Mononuclear cell (primary cell): ENCODE data around the gene EIF3K. TPM values are rescaled to one million over a fixed set of nuclear protein-coding genes. Genes with fewer than 3 reads are reported as not detected.
"Not testable (repeated sequence)": the region's sequence is repeated elsewhere in the genome, so short reads cannot be mapped to it uniquely, and the experiment has no call there.

Source experiments
- H3K27me3 ChIP-seq: 2 replicates; pipeline ENCODE4 v1.6.0; 2011; ENCODE audit warnings: low read length, control low read depth; ENCODE audit not compliant: insufficient read depth
- H3K4me1 ChIP-seq: 2 replicates; pipeline ENCODE4 v1.5.1; 2011; ENCODE audit warnings: mild to moderate bottlenecking, low read length, control low read depth; ENCODE audit not compliant: insufficient read depth
- H3K4me3 ChIP-seq: 2 replicates; pipeline ENCODE4 v1.5.1; 2011; ENCODE audit warnings: mild to moderate bottlenecking, low read length, moderate library complexity
- H3K9me3 ChIP-seq: 2 replicates; pipeline ENCODE4 v1.5.1; 2011; ENCODE audit warnings: low read depth, mild to moderate bottlenecking, control low read depth, low read length
- total RNA-seq: library from RNA; depleted of rRNA; stranded (reverse); fragments of >200 nt; gene quantifications from one replicate; pipeline ENCODE4 v1.2.3, GENCODE V29; 2012

EIF3K gene
- total RNA-seq, 1 donor, result 517 TPM

DNA sequence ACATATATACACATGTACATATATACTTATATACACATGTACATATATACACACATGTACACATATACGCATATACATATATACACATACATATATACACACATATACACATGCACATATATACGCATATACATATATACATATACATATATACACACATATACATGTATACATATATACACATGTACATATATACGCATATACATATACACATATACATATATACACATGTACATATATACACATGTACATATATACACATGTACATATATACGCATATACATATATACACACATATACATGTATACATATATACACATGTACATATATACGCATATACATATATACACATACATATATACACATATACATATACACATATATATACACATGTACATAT is 16.1 kb upstream of the EIF3K start:
- not testable (repeated sequence) for H3K4me1 ChIP-seq, H3K4me3 ChIP-seq, H3K27me3 ChIP-seq, H3K9me3 ChIP-seq

DNA sequence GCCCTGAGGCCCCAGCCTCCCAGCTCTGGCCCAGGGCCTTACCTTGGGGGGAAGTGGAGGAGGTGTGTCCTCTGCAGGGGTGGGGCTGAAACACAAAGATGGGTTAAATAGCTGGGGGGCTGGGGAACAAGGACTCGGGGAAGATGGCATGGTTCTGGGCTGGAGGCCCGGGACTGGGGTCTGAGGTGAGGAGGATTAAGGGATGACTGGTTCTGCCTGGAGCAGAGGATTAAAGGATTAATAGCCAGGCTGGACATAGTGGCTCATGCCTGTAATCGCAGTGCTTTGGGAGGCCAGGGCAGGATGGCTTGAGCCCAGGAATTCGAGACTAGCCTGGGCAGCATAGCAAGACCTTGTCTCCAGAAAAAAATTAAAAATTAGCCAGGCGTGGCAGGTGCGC is 12.9 kb upstream of the EIF3K start:
- no peaks in the 10 kb centered on the region for H3K27me3 ChIP-seq
- no peak overlapping the region for H3K4me3 ChIP-seq
- H3K4me1 ChIP-seq, result no peaks in the 10 kb centered on the region
- H3K9me3 ChIP-seq, result no peaks in the 10 kb centered on the region

DNA sequence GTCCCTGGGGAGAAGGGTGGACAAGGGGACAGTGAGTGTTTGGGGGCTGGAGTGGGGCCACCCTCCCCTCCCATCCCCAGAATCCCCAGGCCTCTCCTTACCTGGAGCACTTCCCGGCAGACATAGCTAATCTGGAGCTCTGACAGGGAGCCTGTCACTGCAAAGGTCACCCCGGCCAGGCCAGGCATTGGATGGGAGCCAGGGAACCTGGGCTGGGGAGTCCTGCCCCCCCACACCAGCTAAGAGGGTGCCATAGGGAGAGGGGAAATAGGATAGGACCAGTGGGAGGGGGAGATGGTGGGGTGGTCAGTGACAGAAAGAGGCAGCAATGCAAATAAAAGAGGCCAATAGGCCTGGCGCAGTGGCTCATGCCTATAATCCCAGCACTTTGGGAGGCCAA is 4.7 kb upstream of the EIF3K start:
- no peaks in the 10 kb centered on the region for H3K27me3 ChIP-seq
- peaks cover 34% of the 10 kb centered on the region for H3K4me1 ChIP-seq
- H3K9me3 ChIP-seq, result no peaks in the 10 kb centered on the region
- no peak overlapping the region for H3K4me3 ChIP-seq

DNA sequence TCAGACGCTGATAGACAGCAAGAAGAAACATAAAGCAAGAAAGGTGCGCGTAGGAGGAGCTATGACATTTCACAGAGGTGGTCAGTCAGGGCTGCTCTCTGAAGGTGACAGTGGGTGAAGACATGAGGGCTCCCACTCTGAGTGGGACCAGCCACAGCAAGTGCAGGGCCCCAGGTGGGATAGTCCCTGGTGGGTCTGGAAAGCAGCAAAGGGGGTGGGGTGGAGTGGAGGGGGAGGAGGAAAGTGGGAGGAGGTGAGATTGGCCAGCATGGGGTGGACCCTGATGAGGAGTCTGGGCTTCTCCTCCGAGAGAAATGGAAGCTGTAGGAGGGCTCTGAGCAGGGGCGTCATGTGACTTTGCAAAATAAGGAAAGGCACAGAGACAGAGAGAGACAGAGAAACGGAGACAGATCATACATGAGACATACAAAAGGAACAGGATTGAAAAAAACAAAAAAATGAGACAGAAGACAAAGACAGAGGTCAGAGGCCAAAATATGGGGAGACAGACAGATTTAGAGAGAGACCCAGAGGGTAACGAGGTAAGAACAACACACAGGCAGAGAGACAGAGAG is 3.9 kb upstream of the EIF3K start:
- Histone ChIP-seq H3K4me3 (no peak overlapping the region), H3K27me3 (no peaks in the 10 kb centered on the region), H3K4me1 (peaks cover 42% of the 10 kb centered on the region), H3K9me3 (no peaks in the 10 kb centered on the region)

DNA sequence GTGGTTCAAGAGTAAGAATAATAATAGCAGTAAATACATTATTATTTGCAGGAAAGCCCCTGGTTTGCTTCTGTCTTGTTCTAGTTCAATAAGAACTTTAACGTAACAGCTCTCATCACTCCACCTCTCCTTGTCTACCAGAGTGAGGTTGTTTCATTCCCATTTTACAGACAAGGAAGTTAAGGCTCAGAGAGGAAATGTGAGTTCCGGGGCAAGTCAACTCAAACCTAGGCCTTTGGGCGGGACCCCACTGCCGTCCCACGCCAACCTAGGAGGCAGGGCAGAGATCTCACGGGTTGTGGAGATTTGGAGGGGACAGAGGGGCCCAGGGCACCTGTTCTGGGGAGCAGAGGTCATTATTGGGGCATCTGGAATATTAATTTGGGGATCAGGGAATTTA is 2.7 kb upstream of the EIF3K start:
- H3K9me3 ChIP-seq, result no peaks in the 10 kb centered on the region
- no peaks in the 10 kb centered on the region for H3K27me3 ChIP-seq
- H3K4me3 ChIP-seq, result no peak overlapping the region
- H3K4me1 ChIP-seq, result peaks cover 44% of the 10 kb centered on the region

DNA sequence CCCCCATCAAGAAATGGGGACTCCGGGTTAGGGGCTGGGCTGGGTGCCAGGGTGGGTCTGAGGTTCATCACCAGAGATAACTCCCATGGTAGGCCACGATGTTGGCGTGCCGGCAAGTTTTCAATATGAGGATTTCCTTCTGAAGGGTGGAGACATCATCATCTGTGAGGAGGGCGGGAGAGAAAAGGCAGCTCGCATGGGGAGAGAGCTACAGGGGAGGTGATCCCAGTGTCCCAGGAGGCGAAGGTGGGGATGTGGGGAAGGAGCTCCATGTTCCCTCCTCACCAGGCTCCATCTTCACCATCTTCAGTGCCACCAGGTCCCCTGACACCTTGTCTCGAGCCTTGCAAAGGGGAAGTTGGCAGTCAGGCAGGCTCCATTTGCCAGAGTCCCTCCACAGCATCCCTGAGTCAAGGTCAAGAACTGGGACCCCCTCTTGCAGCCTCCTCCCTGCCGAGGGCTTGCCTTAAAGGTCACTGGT is 1.7 kb upstream of the EIF3K start:
- Histone ChIP-seq H3K4me3 (peak overlapping the region; percentile 73), H3K4me1 (peaks cover 44% of the 10 kb centered on the region), H3K9me3 (no peaks in the 10 kb centered on the region), H3K27me3 (no peaks in the 10 kb centered on the region)

DNA sequence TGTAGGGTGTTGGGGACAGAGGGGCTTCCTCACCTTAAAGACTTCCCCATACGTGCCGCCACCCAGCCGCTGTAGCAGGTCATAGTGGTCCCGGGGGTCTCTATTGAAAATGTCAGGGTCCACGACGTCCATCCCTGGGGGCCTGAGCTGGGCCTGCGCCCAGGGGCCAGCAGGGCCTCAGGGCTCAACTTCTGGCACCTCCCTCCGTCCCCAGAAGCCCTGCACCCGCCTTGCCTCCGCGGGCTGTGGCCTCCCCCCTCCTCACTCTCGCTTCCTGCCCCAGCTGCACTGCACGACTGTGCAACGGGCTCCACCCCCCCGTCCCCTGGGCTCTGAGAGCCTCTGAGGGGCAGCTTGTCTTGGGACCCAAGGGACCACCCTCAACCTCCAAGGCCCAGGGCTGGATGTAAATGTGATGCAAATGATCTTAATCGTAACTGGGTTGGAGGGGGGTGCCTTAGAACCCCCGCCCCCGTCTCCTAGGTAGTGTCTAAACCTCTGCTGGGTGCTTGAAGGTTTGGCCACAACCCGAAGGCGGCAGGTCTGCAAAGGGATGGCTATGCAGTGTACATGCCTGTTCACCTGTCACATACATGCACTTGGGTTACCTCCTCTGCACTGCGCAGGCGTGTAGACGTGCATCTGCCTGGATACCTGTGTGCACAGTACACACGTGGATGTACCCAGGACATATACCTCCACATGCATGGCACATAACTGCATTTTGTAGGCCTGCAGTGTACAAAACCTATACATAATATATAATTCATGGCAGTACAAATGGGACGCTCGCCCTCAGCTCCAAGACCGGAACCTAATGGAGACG is 1.0 kb upstream of the EIF3K start, which contains the start of gene MAP4K1:
Gene MAP4K1 (minus strand): TSS at position 190 of the 826 bp plus-strand sequence. CDS start 58 bp downstream, at position 132.
- Histone ChIP-seq H3K9me3 (no peaks in the 10 kb centered on the region), H3K4me3 (peak within 1 kb of the TSS; percentile 73), H3K27me3 (no peaks in the 10 kb centered on the region), H3K4me1 (peaks cover 44% of the 10 kb centered on the region)

DNA sequence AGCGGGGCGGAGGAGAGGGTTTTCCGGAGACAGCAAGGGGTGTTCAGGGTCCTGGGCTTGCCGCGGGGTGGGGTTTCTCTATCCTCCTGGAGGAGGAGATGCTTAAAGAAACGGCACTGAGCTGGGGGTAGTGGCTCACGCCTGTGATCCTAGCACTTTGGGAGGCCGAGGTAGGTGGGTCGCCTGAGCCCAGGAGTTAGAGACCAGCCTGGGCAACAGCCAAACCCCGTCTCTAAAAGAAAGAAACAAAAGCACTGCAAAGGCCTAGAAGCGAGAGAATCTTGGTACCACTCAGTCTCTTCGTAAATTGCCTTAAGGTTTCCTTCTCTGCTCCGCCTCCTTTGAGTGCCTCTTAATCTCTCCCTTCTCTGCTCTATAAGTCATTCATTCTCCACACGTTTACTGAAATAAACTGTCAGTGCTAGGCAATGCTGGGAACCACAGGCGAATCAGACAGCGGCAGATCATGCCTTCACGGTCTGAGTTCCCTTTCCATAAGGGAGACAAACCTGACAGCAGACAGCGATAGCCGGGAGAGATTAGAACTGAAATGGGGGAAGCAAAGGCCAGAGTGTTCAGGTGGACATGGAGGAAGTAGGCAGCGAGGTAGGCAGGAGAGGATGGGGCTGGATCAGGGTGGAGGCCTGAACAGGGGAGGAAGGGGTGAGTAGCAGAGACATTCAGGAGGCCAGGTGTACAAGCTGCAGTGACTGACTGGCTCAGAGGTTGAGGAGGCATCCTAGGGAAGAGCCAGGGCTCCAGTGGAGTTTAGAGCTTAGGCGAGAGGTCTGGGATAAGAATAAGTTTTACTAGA is 580 bp downstream of the EIF3K start:
- Histone ChIP-seq H3K4me1 (peaks cover 44% of the 10 kb centered on the region), H3K4me3 (peak overlapping the region; percentile 73), H3K27me3 (no peaks in the 10 kb centered on the region), H3K9me3 (no peaks in the 10 kb centered on the region)

DNA sequence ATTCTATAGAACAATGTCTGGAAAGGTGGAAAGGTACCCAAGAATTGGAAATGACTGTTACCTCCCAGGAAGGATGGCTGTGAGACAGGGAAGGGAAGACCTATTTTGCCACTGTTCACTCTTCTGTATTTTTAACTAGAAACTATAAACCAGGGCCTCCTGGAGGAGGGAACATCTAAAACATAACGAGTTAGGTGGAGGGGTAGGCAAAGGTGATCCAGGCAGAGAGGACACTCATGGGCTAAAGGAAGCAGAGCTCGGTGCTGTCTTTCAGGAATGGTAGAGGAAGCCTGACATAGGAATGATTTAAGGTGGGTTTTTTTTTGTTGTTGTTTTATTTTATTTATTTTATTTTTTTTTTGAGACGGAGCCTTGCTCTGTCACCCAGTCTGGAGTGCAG is 5.8 kb downstream of the EIF3K start:
- no peak overlapping the region for H3K4me3 ChIP-seq
- no peaks in the 10 kb centered on the region for H3K9me3 ChIP-seq
- H3K4me1 ChIP-seq, result peaks cover 6% of the 10 kb centered on the region
- no peaks in the 10 kb centered on the region for H3K27me3 ChIP-seq

DNA sequence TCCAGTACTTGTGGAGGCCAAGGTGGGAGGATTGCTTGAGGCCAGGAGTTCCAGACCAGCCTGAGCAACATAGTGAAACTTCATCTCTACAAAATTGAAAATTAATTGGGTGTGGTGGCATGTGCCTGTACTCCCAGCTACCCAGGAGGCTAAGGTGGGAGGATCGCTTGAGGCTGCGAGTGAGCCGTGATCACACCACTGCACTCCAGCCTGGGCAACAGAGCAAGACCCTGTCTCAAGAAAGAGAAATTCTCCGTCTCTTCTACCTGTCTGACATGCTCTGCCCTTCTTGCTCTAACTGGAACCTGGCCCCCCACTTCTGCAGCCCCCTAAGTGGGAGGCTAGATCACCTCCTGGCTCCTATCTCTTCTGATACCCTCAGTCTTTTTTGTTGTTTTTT is 7.4 kb downstream of the EIF3K start:
- no peaks in the 10 kb centered on the region for H3K27me3 ChIP-seq
- no peak overlapping the region for H3K4me3 ChIP-seq
- H3K9me3 ChIP-seq, result no peaks in the 10 kb centered on the region
- no peaks in the 10 kb centered on the region for H3K4me1 ChIP-seq

DNA sequence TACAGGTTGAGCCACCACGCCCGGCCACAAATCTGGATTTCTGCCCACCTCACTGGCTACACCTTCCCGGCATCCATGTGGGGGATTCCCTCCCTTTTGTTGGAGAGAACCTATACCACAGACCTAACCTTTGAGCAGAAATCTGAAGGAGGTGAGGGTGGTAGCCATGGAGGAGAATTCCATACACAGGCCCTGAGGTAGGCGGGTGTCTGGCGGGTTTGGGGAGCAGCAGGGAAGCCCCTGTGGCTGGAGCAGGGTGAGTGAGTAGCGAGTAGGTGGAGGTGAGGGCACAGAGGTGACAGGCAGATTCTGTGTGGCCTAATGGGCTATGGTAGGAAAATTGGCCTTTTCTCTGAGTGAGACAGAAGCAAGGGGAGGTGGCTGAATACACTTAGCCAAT is 10.6 kb downstream of the EIF3K start:
- H3K9me3 ChIP-seq, result no peaks in the 10 kb centered on the region
- H3K27me3 ChIP-seq, result no peaks in the 10 kb centered on the region
- peaks cover under 1% of the 10 kb centered on the region for H3K4me1 ChIP-seq
- no peak overlapping the region for H3K4me3 ChIP-seq

DNA sequence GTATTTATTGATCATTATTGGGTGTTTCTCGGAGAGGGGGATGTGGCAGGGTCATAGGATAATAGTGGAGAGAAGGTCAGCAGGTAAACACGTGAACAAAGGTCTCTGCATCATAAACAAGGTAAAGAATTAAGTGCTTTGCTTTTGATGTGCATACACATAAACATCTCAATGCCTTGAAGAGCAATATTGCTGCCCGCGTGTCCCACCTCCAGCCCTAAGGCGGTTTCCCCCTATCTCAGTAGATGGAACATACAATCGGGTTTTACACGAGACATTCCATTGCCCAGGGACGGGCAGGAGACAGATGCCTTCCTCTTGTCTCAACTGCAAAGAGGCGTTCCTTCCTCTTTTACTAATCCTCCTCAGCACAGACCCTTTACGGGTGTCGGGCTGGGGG is 12.3 kb downstream of the EIF3K start:
- peaks cover 15% of the 10 kb centered on the region for H3K4me1 ChIP-seq
- H3K4me3 ChIP-seq, H3K27me3 ChIP-seq, H3K9me3 ChIP-seq: not testable (repeated sequence)

DNA sequence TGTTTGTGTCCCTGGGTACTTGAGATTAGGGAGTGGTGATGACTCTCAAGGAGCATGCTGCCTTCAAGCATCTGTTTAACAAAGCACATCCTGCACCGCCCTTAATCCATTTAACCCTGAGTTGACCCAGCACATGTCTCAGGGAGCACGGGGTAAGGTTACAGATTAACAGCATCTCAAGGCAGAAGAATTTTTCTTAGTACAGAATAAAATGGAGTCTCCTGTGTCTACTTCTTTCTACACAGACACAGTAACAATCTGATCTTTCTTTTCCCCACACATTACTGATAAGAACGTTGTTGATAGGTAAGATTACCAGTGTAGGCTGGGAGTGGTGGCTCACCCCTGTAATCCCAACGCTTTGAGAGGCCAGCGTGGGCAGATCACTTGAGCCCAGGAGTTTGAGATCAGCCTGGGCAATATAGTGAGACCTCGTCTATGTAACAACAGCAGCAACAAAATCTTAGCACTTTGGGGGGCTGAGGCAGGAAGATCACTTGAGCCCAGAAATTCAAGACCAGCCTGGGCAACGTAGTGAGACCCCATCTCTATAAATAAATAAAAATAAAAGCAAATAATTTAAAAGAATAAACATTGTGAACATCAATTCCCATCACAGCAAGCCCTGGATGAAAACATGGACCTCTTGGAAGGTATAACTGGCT is 13.0 kb downstream of the EIF3K start:
- not testable (repeated sequence) for H3K4me3 ChIP-seq, H3K9me3 ChIP-seq, H3K27me3 ChIP-seq
- H3K4me1 ChIP-seq, result peaks cover 22% of the 10 kb centered on the region

DNA sequence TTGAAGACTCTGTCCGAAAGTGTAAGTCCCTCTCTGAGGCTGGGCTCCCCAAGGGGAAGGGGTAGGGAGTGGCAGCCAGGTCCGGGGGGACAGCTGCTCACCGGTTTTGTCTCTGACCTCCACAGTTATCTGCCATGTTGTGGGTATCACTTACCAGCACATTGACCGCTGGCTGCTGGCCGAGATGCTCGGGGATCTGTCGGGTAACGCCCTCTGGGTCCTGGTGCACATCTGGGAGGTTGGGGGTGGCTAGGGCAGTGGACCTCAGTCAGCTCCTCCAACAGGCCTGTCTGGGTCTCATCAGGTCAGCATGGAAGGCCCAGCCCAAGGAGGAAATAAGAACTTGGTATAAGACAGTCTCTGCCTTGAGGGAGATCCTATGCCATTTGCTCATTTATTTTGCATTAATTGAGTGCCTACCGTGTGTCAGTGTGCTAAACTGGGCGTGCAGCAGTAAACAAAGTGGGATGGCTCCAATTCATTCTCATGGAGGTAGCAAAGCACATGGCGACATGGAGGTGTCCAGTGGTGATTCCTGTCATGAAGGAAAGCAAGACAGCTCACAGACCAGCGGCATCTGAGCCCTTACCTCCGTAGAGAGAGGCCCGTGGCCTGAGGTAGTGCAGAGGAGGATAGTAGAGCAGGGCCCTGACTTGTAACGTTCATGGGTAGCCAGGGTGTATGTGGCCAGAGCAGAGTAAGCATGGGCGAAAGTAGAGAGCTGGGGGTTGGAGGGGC is 13.7 kb downstream of the EIF3K start:
- Histone ChIP-seq H3K4me1 (peaks cover 27% of the 10 kb centered on the region), H3K9me3 (no peaks in the 10 kb centered on the region), H3K4me3 (no peak overlapping the region), H3K27me3 (no peaks in the 10 kb centered on the region)
